Calu3 (cell line): ENCODE measurements around the gene S100A13. TPM values are rescaled to one million over a fixed set of nuclear protein-coding genes. Genes with fewer than 3 reads are reported as not detected.
"Not testable (repeated sequence)": the region's sequence is repeated elsewhere in the genome, so short reads cannot be mapped to it uniquely, and the experiment has no call there.

Experiments used
- BruUV-seq: library from RNA; stranded (reverse); fragments of 400-500 nt; replicated peaks from 2 replicates; lab custom pipeline; 2021; lab: Mats Ljungman, UMichigan
- CTCF ChIA-PET: fragments of 300-600 bp; sonication (Branson Sonifier 250); formaldehyde crosslinking; loops from one replicate; lab custom pipeline; 2022; ENCODE audit warnings: antibody characterized with exemption; lab: Charles Lee
- DNase-seq: peaks from one replicate; pipeline ENCODE4 v3.0.0; 2022
- H3K27ac Mint-ChIP-seq: one replicate; pipeline ENCODE4 v1.8.0; 2022; ENCODE audit warnings: mixed read lengths; ENCODE audit not compliant: unreplicated experiment
- H3K27me3 Mint-ChIP-seq: one replicate; pipeline ENCODE4 v1.8.0; 2022; ENCODE audit warnings: mixed read lengths; ENCODE audit not compliant: unreplicated experiment
- H3K36me3 Mint-ChIP-seq: one replicate; pipeline ENCODE4 v1.8.0; 2022; ENCODE audit warnings: mild to moderate bottlenecking, moderate library complexity, mixed read lengths; ENCODE audit not compliant: insufficient read depth, unreplicated experiment
- H3K4me1 Mint-ChIP-seq: one replicate; pipeline ENCODE4 v1.8.0; 2022; ENCODE audit warnings: mild to moderate bottlenecking, low read depth, mixed read lengths; ENCODE audit not compliant: unreplicated experiment
- H3K4me3 Mint-ChIP-seq: one replicate; pipeline ENCODE4 v1.8.0; 2022; ENCODE audit warnings: mild to moderate bottlenecking, low read depth, moderate library complexity, mixed read lengths; ENCODE audit not compliant: unreplicated experiment
- H3K9me3 Mint-ChIP-seq: one replicate; pipeline ENCODE4 v1.8.0; 2022; ENCODE audit warnings: low read depth, mixed read lengths; ENCODE audit not compliant: unreplicated experiment
- intact Hi-C: fragments of 100-400 bp; cut with micrococcal nuclease; formaldehyde crosslinking; loops from one replicate; pipeline ENCODE4 v1.10.0; 2022; ENCODE audit not compliant: unreplicated experiment
- total RNA-seq: library from RNA; stranded (reverse); gene quantifications from 2 replicates; pipeline ENCODE4 v1.2.3, GENCODE V29; 2022
- TF ChIP-seq, protein P1 (sequence below): fragments of 200-600 bp; IDR thresholded peaks from one replicate; pipeline ENCODE4 v1.8.0; 2022; ENCODE audit warnings: antibody characterized with exemption; ENCODE audit not compliant: unreplicated experiment

S100A13 gene
- total RNA-seq, 1 experiment from 2014 or later: 104 TPM

DNA sequence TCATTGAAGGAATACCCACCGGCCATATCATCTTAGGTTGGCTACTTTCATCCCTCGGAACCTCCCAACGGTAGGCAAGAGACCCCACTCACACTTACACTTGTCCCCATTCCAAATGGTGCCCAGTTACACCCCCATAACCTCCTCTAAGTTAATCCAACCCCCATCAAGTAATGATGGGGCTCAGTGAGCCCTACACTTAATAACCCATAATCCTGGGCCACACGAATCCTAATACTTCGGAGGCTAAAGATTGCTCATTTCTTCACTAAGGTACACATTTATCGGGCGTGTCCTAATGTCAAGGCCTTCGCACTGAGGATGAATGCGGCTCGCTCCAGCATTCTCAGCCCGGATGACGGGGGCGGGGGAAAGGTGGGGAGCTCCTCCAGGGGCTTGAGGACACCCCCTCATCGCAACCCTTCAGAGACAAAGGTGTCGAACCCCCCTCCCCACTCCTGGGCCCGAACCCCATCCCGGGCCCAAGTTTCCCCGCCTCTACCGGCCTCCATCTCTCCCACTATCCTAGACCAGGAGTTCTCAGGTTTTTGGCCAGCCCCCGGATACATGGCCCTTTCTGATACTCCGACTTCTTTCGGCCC is 43.1 kb upstream of the S100A13 start:
- Mint-ChIP-seq H3K27ac (no peak overlapping the region), H3K9me3 (no peaks in the 10 kb centered on the region), H3K36me3 (peaks cover 14% of the 10 kb centered on the region), H3K4me3 (no peak overlapping the region), H3K27me3 (no peaks in the 10 kb centered on the region), H3K4me1 (peaks cover 11% of the 10 kb centered on the region)
- BruUV-seq: TSS peak; percentile 74
- intact Hi-C loops: loop anchor here (5.0 kb wide), 2 partner anchors 98 to 158 kb away; no protein-coding TSS in a partner anchor
- CTCF ChIA-PET: interaction anchor here (1.3 kb wide), 1 partner anchor 103 kb away, joined by 3 read pairs; no protein-coding TSS in a partner anchor
- no peak for DNase-seq
- TF ChIP-seq, protein P1, sequence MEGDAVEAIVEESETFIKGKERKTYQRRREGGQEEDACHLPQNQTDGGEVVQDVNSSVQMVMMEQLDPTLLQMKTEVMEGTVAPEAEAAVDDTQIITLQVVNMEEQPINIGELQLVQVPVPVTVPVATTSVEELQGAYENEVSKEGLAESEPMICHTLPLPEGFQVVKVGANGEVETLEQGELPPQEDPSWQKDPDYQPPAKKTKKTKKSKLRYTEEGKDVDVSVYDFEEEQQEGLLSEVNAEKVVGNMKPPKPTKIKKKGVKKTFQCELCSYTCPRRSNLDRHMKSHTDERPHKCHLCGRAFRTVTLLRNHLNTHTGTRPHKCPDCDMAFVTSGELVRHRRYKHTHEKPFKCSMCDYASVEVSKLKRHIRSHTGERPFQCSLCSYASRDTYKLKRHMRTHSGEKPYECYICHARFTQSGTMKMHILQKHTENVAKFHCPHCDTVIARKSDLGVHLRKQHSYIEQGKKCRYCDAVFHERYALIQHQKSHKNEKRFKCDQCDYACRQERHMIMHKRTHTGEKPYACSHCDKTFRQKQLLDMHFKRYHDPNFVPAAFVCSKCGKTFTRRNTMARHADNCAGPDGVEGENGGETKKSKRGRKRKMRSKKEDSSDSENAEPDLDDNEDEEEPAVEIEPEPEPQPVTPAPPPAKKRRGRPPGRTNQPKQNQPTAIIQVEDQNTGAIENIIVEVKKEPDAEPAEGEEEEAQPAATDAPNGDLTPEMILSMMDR: no peak

DNA sequence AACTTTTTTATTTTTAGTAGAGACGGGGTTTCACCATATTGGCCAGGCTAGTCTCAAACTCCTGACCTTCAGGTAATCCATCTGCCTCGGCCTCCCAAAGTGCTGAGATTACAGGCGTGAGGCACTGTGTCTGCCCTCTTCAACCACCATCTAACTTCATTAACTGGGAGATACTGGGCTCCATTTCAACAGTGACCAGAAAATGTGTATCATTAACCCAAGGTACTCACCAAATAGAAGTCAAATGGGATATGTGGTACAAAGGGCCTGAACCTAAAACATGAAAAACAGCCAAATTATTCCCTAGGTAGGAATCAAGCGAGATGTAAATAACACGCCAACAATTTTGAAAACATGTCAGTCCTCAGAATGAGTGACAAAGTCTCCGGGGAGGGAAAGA is 42.3 kb upstream of the S100A13 start:
- Mint-ChIP-seq H3K9me3 (no peaks in the 10 kb centered on the region), H3K36me3 (peaks cover 22% of the 10 kb centered on the region), H3K27ac (no peak overlapping the region), H3K27me3 (no peaks in the 10 kb centered on the region), H3K4me1 (peaks cover 11% of the 10 kb centered on the region), H3K4me3 (no peak overlapping the region)
- CTCF ChIA-PET: no interaction called here
- intact Hi-C loops: loop anchor here (5.0 kb wide), 2 partner anchors 97 to 157 kb away; no protein-coding TSS in a partner anchor
- TF ChIP-seq, protein P1: no peak
- DNase-seq: no peak
- no TSS peak for BruUV-seq

DNA sequence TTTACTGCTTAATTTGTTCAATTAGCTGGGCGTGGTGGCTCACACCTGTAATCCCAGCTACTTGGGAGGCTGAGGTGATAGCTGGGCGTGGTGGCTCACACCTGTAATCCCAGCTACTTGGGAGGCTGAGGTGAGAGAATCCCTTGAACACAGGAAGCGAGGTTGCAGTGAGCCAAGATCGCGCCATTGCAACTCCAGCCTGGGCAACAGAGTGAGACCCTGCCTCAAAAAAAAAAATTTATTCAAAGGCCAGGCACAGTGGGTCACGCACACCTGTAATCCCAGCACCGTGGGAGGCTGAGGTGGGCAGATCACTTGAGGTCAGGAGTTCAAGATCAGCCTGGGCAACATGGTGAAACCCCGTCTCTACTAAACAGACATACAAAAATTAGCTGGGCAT is 41.4 kb upstream of the S100A13 start:
- H3K27me3 Mint-ChIP-seq, DNase-seq, H3K9me3 Mint-ChIP-seq, BruUV-seq, CTCF ChIA-PET, intact Hi-C loops: not testable (repeated sequence)
- Mint-ChIP-seq H3K4me1 (peaks cover 11% of the 10 kb centered on the region), H3K4me3 (peak overlapping the region; percentile 4), H3K27ac (peak overlapping the region; percentile 50), H3K36me3 (peaks cover 31% of the 10 kb centered on the region)

DNA sequence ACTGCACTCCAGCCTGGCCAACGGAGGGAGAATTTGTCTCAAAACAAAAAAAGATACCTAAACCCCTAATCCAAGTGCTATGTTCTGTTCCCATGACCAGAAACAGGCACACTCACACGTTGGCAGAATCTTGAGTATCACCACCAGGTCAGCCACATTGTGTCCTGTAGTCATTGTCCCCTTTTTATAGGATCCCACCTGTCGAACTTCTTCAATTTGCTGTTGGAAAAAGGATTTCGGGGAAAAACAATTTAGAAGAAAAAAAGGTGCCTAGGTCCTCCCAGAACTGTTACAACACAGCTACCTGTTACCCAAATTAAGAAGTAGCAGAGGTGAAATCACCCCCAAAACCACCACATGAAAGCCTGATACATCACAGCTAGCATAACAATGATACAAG is 40.1 kb upstream of the S100A13 start:
- BruUV-seq: no TSS peak
- H3K9me3 Mint-ChIP-seq: no peaks in the 10 kb centered on the region
- TF ChIP-seq, protein P1: no peak
- no peaks in the 10 kb centered on the region for H3K27me3 Mint-ChIP-seq
- CTCF ChIA-PET: no interaction called here
- intact Hi-C loops: no loop called here
- H3K4me3 Mint-ChIP-seq: no peak overlapping the region
- peaks cover 11% of the 10 kb centered on the region for H3K4me1 Mint-ChIP-seq
- no peak overlapping the region for H3K27ac Mint-ChIP-seq
- H3K36me3 Mint-ChIP-seq: peaks cover 43% of the 10 kb centered on the region
- DNase-seq: no peak

DNA sequence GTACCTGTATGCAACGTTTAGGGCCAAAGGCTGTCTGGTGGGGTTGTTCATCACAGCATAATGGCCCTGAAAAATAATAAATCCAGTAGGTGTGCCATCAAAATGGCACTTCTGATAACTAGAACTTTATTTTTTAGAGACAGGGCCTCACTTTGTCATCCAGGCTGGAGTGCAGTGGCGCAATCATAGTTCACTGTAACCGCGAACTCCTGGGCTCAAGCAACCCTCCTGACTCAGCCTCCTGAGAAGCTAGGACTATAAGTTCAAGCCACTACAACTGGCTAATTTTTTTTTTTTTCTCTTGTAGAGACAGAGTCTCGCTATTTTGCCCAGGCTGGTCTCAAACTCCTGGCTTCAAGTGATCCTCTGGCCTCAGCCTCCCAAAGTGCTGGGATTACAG is 35.9 kb upstream of the S100A13 start:
- Mint-ChIP-seq H3K4me3 (no peak overlapping the region), H3K27me3 (no peaks in the 10 kb centered on the region), H3K36me3 (peaks cover 76% of the 10 kb centered on the region), H3K27ac (no peak overlapping the region), H3K9me3 (no peaks in the 10 kb centered on the region), H3K4me1 (peaks cover 8% of the 10 kb centered on the region)
- intact Hi-C loops: no loop called here
- TF ChIP-seq, protein P1: no peak
- CTCF ChIA-PET: interaction anchor here (0.7 kb wide), 1 partner anchor 20 kb away, joined by 3 read pairs; no protein-coding TSS in a partner anchor
- DNase-seq: no peak
- no TSS peak for BruUV-seq
